Lower leg skin (tissue), 4 donors: Measurements from ENCODE around the gene TSPAN10. TPM values are rescaled to one million over a fixed set of nuclear protein-coding genes. Genes with fewer than 3 reads are reported as not detected.

Experiments used
- DNase-seq, 2 donors: peaks; one replicate each; pipeline ENCODE4 v3.0.0-alpha.2; 2019; ENCODE audit warnings: low spot score in 2 of 2
- H3K4me3 ChIP-seq: fragments of 200-600 bp; sonication (generic); 2 replicates; pipeline ENCODE4 v1.5.1; 2017; ENCODE audit warnings: mild to moderate bottlenecking, low read depth; ENCODE audit not compliant: poor library complexity, severe bottlenecking
- CTCF ChIP-seq, 3 donors: fragments of 450-650 bp; IDR thresholded peaks; one replicate each; pipeline ENCODE4 v1.5.1; 2016; ENCODE audit warnings: antibody characterized with exemption in 3 of 3, mild to moderate bottlenecking in 3 of 3, moderate library complexity in 2 of 3
- POLR2A ChIP-seq, 2 donors: fragments of 450-650 bp; IDR thresholded peaks; one replicate each; pipeline ENCODE4 v1.6.1; 2016 to 2017; ENCODE audit warnings: antibody characterized with exemption in 2 of 2, mild to moderate bottlenecking in 1 of 2, moderate library complexity in 1 of 2
- WGBS, 2 donors: methylation state at CpG; one replicate each; pipeline ENCODE4 v1.1.5; 2018; 5-methylcytosine and 5-hydroxymethylcytosine counted together
- intact Hi-C: fragments of 100-400 bp; cut with DNase I; formaldehyde crosslinking; loops from one replicate; pipeline ENCODE4 v1.15.0; 2023; ENCODE audit warnings: low total_unique reads
- total RNA-seq, 4 donors: library from RNA; depleted of rRNA; stranded (reverse); fragments of >200 nt; gene quantifications; one replicate each; pipeline ENCODE4 v1.1.0, GENCODE V29; 2016

Gene TSPAN10
- total RNA-seq, 4 donors from 2014 or later = 0.57 to 2.5 (median 1.6) TPM; not detected in 1

DNA sequence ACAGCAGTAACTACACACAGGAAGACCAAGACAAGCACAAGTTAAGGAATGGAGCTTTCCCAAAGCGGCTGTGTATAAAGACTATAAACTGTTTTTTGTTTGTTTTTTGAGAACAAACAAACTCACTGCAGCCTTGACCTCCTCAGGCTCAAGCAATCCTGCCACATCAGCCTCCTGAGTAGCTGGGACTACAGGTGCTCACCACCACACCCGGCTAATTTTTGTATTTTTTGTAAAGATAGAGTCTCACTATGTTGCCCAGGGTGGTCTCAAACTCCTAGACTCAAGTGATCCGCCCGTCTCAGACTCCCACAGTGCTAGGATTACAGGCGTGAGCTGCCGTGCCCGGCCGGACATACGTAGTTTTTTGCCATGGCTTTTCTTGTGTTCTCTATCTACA, 23.4 kb downstream of the TSPAN10 start:
- no peak for DNase-seq
- WGBS, 2 donors = 91 to 95% methylated on average over 9 of the region's 9 CpGs
- no peak for TF ChIP-seq CTCF (IDR thresholded peaks at IDR 0.05)
- no peak for TF ChIP-seq POLR2A (IDR thresholded peaks at IDR 0.05)
- no peak overlapping the region for H3K4me3 ChIP-seq
- intact Hi-C loops = no loop called here

DNA sequence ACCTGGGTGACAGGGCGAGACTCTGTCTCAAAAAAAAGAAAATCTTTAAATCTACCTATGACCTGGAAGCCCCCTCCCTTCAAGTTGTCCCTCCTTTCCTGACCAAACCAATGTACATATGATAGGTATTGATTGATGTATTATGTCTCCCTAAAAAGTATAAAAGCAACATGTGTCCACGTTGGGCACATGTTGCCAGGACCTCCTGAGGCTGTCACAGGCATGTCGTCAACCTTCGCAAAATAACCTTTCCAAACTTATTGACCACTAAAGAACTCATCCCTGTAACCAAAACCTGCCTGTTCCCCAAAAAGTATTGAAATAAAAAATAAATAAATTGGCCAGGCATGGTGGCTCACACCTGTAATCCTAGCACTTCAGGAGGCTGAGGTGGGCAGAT, 25.0 kb downstream of the TSPAN10 start:
- TF ChIP-seq POLR2A (IDR thresholded peaks at IDR 0.05) (no peak), CTCF (IDR thresholded peaks at IDR 0.05) (no peak)
- no peak overlapping the region for H3K4me3 ChIP-seq
- intact Hi-C loops = no loop called here
- no peak for DNase-seq
- WGBS, 2 donors = 90 to 94% methylated on average over 4 of the region's 4 CpGs

GRCh38 chr17:81664051-81664470, 27.1 kb downstream of the TSPAN10 start:
- H3K4me3 ChIP-seq = no peak overlapping the region
- intact Hi-C loops = no loop called here
- TF ChIP-seq POLR2A (IDR thresholded peaks at IDR 0.05) = no peak
- no peak for TF ChIP-seq CTCF (IDR thresholded peaks at IDR 0.05)
- 69 to 71% methylated on average over 6 to 7 of the region's 7 CpGs for WGBS, 2 donors
- no peak for DNase-seq

GRCh38 chr17:81665205-81666091, 28.5 kb downstream of the TSPAN10 start:
- H3K4me3 ChIP-seq = peak overlapping the region; percentile 91
- no peak for DNase-seq
- 56 to 60% methylated on average over 24 to 30 of the region's 30 CpGs for WGBS, 2 donors
- intact Hi-C loops = no loop called here
- TF ChIP-seq CTCF (IDR thresholded peaks at IDR 0.05) = no peak
- no peak for TF ChIP-seq POLR2A (IDR thresholded peaks at IDR 0.05)

GRCh38 chr17:81666092-81666341, 29.0 kb downstream of the TSPAN10 start:
- TF ChIP-seq POLR2A (IDR thresholded peaks at IDR 0.05) = no peak
- no peak for TF ChIP-seq CTCF (IDR thresholded peaks at IDR 0.05)
- 0 to 1% methylated on average over 8 to 16 of the region's 16 CpGs for WGBS, 2 donors
- H3K4me3 ChIP-seq = peak overlapping the region; percentile 91
- no peak for DNase-seq
- intact Hi-C loops = no loop called here
